Fibroblast of skin of scalp (primary cell): ENCODE measurements around the gene ZNF438.
"Not testable (repeated sequence)": the region's sequence is repeated elsewhere in the genome, so short reads cannot be mapped to it uniquely, and the experiment has no call there.

ENCODE experiments used
- DNase-seq: peaks from one replicate; pipeline ENCODE4 v3.0.0-alpha.2; 2013

Gene ZNF438

DNA sequence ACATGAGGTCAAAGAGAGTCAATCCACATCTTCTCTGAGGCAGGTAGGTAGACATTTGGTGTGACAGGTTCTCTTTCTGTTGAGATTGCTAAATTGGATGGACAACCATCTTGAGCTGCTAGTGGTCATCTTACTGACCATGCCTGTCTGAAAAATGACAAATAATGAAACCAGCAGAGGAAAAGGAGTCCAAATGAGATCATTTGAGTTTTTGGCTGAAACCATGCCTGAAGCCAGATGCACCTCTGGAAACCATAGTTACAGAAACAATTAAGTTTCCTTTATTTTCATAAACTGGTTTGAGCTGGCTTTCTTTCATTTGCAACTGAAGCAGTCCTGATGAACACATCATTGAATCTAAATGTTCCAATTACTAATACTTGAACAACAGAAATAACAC lies 100.6 kb downstream of the ZNF438 start:
- DNase-seq: no peak

DNA sequence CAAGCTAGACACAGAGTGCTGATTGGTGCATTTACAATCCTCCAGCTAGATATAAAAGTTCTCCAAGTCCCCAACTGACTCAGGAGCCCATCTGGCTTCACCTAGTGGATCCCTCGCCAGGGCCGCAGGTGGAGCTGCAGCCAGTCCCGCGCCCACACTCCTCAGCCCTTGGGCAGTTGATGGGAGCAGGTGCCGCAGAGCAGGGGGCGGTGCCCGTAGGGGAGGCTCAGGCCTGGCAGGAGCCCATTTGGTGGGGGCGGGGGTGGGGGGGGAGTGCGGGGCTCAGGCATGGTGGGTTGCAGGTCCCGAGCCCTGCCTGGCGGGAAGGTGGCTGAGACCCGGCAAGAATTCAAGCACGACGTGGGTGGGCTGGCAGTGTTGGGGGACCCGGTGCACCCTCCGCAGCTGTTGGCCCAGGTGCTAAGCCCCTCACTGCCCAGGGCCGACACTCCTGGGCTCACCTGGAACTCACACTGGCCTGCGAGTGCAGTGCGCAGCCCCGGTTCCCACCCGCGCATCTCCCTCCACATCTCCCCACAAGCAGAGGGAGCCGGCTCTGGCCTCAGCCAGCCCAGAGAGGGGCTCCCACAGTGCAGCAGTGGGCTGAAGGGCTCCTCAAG lies 101.7 kb downstream of the ZNF438 start:
- no peak for DNase-seq

DNA sequence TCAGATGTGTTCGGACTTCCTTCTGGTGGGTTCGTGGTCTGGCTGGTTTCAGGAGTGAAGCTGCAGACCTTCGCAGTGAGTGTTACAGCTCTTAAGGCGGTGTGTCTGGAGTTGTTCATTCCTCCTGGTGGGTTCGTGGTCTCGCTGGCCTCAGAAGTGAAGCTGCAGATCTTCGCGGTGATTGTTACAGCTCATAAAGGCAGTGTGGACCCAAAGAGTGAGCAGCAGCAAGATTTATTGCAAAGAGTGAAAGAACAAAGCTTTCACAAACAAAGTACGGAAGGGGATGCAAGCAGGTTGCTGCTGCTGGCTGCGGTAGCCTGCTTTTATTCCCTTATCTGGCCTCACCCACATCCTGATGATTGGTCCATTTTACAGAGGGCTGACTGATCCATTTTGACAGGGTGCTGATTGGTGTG lies 102.3 kb downstream of the ZNF438 start:
- DNase-seq: not testable (repeated sequence)

DNA sequence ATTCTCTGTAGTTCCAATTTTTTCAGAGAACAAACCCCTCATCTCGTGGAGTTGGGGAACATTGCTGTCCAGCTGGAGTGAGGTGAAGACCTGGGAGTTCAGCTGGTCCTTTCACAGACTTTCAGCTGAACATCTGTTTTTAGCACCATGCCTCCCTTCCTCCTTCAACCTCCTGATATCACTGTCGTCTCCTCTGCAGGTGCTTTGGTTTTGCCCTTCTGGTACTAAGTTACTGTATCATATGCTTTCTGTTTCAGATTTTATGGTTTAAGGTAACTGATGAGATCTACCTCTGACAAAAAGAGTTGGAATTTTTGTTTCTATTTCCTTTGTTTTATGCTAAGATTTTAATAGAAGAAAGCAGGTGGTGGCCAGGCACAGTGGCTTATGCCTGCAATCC lies 102.9 kb downstream of the ZNF438 start:
- no peak for DNase-seq

GRCh38 chr10:30918651-30919050 lies 113.0 kb downstream of the ZNF438 start:
- DNase-seq: no peak

GRCh38 chr10:30917789-30918188 lies 113.9 kb downstream of the ZNF438 start:
- peak; percentile 44 for DNase-seq

- DNase-seq: no peak
Observed at GRCh38 chr10:30917067-30917466, 114.6 kb downstream of the ZNF438 start.

GRCh38 chr10:30915146-30915545 lies 116.5 kb downstream of the ZNF438 start:
- peak; percentile 54 for DNase-seq

DNA sequence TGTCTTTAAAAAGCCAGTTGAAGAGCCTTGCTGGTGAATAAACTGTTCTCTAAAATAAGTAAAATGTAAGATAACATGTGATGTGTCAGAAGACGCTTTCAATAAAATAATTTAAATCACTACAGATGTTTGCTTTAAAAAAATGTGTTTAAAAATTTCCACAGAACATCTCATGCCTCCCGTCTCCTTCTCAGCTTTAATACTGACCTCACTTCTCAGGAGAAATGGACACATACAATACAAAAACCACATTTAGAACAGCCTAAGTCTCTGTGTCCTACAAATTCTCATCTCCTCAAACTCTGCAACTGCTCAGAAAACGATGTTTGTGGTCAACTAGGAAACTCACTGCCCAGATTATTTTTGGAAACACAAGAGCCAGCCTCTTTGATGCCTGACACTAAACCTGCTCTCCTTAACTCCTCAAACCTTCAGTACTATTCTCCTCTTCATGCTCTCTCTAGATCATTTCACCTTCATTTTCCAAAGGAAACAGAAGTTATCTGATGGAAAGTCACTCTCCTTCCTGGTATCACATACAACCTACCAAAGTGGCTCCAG lies 120.3 kb downstream of the ZNF438 start:
- no peak for DNase-seq

- no peak for DNase-seq
Observed at GRCh38 chr10:30903397-30904138, 128.1 kb downstream of the ZNF438 start.

GRCh38 chr10:30902621-30903396 lies 128.9 kb downstream of the ZNF438 start:
- no peak for DNase-seq

DNA sequence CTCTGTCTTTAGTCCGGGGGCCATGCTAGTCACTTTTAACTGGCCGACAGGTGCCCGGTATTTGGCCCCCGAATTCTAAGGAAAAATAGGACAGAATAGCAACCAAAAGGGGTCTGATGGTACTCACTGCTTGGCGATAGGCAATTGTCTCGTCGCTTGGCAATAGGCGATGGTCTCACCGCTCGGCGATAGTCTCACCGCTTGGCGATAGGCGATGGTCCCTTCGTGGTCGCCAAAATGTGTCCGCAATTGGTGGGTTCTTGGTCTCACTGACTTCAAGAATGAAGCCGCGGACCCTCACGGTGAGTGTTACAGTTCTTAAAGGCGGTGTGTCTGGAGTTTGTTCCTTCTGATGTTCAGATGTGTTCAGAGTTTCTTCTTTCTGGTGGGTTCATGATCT lies 130.2 kb downstream of the ZNF438 start:
- not testable (repeated sequence) for DNase-seq

DNA sequence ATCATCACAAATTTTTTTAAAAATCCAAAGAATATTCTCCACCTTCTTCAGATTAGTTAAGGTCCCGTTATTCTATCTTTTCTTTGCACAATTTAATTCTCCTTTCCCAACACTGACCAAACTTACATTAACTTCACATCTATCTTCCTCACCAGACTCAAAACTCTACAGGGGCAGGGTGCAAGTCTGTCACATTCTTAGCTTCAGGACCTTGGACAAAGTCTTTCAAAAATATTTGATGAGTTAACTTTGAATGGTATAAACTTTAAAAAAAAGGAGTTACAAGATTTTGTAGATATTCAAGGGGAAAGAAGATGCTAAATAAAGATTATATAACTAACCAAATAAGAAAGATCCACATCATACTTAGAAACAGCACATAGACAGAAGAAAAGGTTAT lies 132.7 kb downstream of the ZNF438 start:
- DNase-seq: no peak

DNA sequence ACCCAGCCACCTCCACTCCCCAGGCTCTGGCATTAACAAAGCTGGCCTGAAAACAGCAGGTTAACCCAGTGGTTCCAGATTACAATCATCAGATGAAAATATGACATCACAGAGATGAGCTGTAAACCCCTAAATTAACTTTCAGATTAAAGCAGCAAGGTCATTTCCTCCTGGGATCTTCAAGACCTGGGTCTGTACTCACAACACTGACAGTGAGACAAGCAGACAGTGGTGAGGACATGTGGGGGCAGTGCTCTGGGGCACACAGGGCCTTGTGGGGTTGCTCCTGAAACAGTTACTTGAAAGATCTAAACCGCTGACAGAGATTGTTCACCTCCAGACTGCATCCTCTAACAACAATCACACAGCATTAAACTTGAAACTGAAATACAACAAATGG lies 134.1 kb downstream of the ZNF438 start:
- no peak for DNase-seq

GRCh38 chr10:30897048-30897447 lies 134.6 kb downstream of the ZNF438 start:
- DNase-seq: no peak

DNA sequence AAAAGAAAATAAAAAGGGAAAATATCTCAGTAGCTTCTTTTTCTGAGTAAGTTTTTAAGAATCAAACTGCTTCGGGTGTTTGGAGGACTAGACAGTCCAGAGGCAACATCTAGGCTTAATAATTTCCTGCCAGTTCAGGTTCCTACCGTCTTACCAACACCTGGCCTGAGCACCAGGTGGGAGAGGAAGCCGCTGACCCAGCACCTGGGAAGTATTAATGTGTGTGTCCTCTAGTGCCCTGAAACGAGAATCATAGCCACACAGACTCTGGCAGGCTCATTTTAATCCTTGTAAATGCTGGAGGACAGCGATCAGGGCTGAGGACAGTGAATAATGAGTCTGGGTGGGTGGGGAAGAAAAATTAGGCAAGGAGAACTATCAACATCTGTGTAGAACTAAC lies 137.4 kb downstream of the ZNF438 start:
- no peak for DNase-seq

DNA sequence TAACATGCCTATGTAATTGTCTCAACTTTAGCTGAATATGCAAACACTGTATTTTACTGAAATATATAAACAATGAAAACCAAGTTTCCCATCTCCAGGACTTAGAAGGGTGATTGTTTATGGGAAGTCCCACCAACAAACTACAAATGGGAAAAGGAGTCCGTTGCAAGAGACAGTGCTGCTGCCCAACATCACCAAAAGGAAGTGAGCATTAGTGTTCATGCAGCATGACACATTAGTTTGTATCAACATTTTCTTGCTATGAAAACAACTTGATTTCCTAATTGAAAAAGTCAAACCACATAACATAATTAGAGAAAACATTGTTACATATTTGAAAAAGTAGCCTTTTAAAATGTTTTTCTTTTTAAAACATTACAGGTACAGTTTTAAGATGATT lies 138.5 kb downstream of the ZNF438 start:
- no peak for DNase-seq

DNA sequence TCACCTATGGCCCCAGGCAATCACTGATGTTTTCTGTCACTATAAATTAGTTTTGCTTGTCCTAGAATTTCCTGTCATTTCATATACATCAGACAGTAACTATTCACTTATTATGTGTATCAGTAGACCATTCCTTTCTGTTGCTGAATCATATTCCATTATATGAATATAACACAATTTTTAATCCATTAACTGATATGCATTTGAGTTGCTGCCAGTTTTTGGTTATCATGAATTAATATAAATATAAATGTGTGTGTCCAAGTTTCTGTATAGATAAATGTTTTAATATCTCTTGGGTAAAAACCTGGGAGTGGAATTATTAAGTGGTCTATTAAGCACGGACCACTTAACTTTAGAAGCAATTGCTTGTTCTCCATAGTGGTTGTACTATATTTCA lies 143.8 kb downstream of the ZNF438 start:
- DNase-seq: no peak

- DNase-seq: no peak
Observed at GRCh38 chr10:30885423-30885822, 146.2 kb downstream of the ZNF438 start.

DNA sequence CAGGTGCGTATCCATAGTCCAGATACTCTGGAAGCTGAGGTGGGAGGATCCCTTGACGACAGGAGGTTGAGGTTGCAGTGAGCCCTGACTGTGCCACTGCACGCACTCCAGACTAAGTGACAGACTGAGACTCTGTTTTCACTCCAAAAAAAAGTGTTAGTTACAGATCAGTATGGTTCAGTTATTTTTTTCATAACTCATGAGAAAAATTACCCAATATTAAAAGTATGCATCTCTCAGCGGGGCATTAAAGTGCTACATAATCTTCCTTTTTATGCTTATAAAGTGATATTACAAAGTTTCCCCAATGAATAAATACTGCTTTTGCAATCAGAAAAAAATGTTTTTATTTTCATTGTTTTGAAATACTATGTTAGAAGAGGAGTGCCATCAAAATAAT lies 147.9 kb downstream of the ZNF438 start:
- no peak for DNase-seq

GRCh38 chr10:30883116-30883515 lies 148.5 kb downstream of the ZNF438 start:
- DNase-seq: no peak

DNA sequence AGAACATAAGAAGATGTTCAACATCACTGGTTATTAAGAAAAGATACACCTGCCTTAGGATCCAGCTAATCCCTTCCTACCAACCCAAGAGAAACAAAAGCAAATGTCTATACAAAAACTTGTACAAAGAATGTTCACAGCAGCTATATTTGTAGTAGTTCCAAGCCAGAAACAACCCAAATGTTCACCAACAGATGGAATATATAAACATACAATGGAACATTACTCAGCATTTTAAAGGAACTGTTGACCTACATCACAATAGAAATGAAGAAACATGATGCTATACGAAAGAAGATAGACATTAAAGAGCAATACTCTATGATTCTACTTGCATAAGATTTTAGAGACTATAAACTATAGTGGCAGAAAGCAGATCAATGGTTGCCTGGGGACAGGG lies 149.4 kb downstream of the ZNF438 start:
- no peak for DNase-seq

DNA sequence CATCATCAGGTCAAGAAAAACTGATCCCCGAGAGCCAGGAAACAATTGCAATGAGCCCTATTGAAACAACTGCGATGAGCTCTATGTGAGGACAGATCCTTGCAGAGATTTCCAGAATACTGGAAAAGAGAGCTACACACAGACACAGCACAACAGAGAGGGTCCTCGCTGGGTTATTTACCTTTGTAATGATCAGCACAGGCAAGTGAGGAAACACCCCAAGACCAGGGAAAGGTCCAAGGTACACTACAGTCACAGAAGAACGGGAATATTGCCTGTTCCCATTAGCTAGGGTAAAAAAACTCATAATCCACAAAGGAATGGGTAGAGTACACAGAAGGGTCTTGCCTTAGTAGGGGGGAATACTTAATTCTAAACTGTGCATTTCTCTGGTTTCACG lies 152.7 kb downstream of the ZNF438 start:
- DNase-seq: no peak
